Stimulated activated CD8-positive, alpha-beta memory T cell treated with anti-CD3 and anti-CD28 coated beads, Interleukin-15, amount 100 ng/mL, for 24 hours (primary cell): ENCODE data around the gene PPP1R1C.

ENCODE experiments used
- DNase-seq: peaks from one replicate; pipeline ENCODE4 v3.0.0-alpha.2; 2020; ENCODE audit warnings: low read depth

Gene PPP1R1C

DNA sequence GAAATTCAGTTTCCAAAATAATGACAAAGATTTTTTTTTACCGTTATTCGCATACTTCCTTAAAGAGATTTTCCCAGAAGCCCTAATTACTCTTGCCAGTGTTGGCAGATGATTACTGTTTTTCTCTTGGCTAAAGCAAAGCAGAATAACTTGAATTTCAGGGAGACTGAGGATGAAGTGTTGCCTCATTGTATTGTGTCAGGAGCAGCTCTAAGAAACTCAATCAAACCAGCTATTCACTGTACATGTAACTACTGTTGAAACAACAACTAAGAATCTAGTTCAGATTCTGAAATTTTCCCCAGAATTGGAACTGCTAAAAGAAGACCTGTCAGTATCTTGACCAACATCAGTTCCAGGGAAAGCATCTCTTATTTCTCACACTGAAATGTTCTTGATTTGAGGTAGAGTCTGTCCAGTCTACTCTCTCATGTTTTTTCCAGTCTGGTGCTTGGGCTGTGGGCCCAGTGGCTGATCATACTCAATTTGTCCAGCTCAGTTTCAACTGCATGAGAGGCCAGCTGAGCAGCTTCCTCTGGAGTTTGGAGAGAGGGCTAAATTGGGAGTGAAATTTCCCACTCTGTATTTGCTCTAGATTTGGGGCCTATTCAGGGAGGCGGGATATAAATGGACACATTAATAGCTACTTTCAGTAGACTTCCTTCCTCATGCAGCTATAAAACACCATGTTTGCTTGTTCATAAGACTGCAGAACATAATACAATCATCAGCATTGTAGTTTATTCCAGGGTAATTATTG lies 78.5 kb downstream of the PPP1R1C start:
- DNase-seq = no peak

DNA sequence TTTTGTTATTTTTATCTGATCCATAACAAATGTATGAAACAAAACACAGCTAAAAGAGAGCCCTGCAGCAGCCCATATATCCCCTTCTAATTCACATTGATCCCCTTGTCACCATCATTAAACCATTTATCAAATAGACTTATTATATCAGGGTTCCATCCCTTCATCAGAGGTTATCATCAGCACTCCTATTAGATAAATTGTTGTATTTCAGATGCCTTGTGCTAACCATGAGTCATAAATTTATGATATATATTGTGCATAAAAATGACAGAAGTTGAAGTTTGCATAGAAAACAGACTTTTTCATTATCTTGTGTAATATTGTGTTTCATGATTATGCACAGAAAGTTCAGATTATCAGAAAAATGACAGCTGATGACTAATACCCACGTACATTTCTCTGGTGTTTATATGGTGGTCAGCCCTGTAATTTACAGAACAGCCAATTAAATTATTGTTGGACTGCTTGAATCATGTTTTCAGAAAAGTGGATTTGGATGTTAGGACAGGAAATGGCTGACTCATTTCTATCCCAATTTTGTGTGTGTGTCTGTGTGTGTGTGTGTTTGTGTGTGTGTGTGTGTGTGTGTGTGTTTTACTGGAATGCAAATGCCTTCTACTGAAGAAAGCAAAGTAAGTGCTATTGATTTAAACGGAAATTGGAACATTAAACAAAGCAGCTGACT lies 80.9 kb downstream of the PPP1R1C start:
- no peak for DNase-seq

- DNase-seq = no peak
These were observed 81.7 kb downstream of the PPP1R1C start for GRCh38 chr2:182067393-182067792.

GRCh38 chr2:182068811-182069210 lies 83.2 kb downstream of the PPP1R1C start:
- DNase-seq = no peak

DNA sequence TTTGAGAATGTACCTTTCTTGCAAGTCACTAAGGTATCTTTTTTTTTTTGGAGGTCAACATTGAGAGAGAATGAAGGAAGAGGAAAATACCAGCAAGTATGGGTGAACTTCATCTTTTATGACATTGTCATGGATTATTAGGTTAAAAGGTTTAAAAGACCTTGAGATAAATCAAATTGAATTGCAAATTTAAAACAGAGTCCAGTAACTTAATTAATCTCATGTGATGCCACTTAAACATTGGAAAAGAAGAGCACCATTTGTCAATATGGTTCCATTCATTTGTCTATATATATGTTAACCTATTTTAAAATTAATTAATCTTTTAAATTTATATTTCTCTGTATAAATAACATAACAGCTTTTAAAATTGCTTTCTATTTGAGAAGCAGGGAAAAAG lies 83.8 kb downstream of the PPP1R1C start:
- DNase-seq = no peak

- no peak for DNase-seq
These were observed 84.3 kb downstream of the PPP1R1C start for GRCh38 chr2:182069908-182070307.

DNA sequence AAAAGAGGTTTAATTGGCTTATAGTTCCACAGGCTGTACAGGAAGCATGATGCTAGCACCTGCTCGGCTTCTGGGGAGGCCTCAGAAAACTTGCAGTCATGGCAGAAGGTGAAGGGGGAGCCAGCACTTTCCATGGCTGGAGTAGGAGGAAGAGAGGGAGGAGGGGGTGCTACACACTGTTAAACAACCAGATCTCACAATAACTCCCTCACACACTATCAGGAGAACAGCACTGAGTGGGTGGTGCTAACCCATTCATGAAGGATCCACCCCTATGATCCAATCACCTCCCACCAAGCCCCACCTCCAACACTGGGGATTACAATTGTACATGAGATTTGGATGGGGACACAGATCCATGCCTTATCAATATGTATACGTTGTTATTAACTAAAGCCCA lies 85.1 kb downstream of the PPP1R1C start:
- no peak for DNase-seq

GRCh38 chr2:182072861-182073260 lies 87.2 kb downstream of the PPP1R1C start:
- no peak for DNase-seq

GRCh38 chr2:182073613-182074012 lies 88.0 kb downstream of the PPP1R1C start:
- no peak for DNase-seq

DNA sequence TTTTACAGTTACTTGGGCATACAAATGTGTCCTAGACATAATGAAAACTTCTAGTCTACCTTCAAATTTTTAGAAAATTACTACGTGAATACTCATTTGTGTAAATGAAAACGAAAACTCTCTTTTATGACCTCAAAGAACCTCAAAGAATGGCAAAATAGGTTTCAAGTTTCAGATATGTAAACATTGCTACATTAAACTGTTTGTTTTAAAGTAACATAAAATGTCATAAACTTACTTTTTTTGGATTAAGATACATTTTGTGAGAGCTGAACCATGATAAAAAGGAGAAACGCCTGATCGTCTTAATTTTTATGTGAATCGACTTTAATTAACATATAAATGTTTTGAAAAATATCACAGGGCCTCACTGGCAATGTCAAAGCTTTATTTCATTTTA lies 91.4 kb downstream of the PPP1R1C start:
- no peak for DNase-seq

DNA sequence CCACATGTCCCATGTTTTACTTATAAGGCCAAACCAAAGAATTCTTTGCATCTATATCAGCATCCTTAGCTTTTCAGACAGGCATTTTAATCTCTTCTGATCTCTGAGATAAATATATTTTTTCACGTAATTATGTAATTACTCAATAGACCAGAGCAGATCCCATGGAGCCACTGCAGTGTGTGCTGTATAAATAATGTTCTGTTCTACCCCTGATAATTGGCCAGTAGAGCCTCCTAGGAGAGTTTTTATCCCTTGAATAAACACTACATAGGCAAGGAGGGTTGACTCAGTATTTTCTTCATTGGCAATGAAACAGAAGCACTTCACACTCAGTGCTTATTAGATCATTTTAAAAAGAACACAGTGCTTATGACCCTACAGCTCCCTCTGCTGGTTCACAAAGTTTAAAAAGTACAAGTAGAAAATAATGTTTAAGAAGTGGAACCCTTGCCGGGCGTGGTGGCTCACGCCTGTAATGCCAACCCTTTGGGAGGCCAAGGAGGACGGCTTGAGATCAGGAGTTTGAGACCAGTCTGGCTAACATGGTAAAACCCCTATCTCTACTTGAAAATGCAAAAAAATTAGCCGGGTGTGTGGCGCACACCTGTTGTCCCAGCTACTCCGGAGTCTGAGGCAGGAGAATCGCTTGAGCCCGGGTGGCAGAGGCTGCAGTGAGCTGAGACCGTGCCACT lies 91.9 kb downstream of the PPP1R1C start:
- DNase-seq = no peak

DNA sequence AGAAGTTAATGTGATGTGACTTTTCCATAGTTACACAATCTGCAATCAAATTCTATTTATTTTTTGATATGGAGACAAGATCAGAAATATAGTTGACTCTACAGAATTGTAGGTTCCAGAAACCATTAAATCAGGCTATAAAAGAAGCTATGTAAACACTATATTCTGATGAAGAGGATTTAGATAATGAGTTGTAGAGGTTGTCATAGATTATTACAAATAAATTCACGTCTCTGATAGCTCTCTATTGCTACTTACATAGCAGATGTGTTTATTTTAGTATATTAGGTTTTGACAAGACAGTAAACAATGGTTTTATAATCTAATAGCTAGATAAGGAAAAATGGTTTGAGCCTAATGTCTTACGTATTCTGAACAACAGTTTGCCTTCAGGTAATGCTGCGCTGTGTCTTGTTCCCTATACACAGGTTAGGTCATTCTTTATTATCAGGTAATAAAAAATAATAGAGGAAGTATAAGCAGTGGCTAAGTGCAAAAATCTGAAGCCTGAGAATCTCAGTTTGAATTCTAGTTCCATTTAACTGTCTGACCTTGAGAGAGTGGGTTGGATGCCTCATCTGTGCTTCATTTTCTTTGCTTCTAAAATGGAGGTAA lies 93.4 kb downstream of the PPP1R1C start:
- DNase-seq = no peak

DNA sequence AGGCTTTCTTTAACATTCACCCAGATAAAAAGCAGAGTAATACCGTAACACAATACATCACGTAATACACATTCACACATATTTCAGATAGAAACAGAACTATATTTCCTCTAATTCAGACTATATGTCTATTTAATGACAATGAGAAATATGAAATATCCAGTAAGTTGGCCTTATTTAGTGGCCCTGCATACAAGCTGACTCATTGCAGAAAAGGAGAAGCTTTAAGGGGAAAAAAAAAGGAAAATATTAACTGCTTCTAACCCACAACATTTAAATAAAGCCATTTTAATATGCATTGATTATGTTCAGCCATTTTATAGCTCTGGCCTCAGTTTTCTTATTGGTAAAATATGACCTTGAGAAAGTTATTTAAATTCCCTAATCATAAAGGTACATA lies 94.8 kb downstream of the PPP1R1C start:
- DNase-seq = no peak

DNA sequence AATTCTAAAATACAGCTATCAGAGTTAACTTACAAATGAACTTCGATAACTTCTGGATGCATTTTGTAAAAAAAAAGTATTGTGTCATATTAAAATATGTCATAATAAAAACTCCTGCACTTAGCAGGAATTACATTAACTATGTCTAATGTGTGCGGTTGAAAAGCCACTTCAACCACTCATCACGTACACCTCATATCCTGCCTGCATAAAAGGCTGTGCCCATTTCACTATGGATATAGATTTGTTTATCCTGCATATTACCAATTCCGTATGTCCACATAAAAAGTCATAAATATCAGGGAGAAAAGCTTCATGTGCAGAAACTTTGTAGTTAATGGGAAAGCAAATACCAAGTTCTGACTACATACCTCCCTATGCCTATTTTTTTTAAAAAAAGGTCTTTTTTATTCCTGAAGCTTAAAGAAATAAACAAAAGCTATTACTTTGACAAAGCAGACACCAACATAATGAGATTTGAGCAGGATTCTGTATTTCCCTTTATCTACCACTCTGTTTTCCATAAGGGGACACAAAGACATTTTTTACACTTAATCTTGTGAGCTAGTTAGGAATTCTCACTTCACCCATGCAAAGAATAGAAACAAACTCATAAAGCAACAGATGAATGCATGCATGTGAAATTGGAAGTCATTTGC lies 96.1 kb downstream of the PPP1R1C start:
- no peak for DNase-seq

GRCh38 chr2:182088681-182089320 lies 103.1 kb downstream of the PPP1R1C start:
- no peak for DNase-seq

GRCh38 chr2:182090486-182090885 lies 104.8 kb downstream of the PPP1R1C start:
- DNase-seq = no peak

- no peak for DNase-seq
These were observed 112.0 kb downstream of the PPP1R1C start for GRCh38 chr2:182097571-182098164.

DNA sequence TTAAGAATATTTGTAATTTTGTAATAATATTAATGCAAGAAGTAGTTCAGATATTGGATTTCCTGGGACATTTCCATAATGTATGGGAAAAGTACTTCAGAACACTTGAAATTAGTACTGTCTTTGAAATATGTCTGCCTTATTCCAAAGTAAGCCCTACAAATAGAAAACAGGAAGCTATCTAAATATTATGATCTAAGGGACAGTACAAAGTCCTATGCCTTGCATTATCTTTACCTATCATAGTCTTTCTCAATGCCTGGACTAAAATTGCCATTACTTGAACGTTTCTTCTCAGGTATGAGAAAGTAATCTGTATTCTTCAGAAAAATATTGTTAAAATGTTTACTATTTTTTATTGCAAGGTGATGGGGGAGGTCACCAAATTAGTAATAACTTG lies 113.0 kb downstream of the PPP1R1C start:
- no peak for DNase-seq

- DNase-seq = no peak
These were observed 115.6 kb downstream of the PPP1R1C start for GRCh38 chr2:182101263-182101662.

GRCh38 chr2:182103526-182103925 lies 117.9 kb downstream of the PPP1R1C start:
- DNase-seq = no peak

- DNase-seq = no peak
These were observed 124.7 kb downstream of the PPP1R1C start for GRCh38 chr2:182110347-182110746.
